Panc1 (cell line): ENCODE data around the gene THOC2. TPM values are rescaled to one million over a fixed set of nuclear protein-coding genes. Genes with fewer than 3 reads are reported as not detected.
"Not testable (repeated sequence)": the region's sequence is repeated elsewhere in the genome, so short reads cannot be mapped to it uniquely, and the experiment has no call there.

Experiments used
- ATAC-seq: fragments of 200-7000 bp; cut with Tn5 transposase; 2 replicates; pipeline ENCODE4 v1.9.1; 2020; ENCODE audit warnings: mild to moderate bottlenecking, moderate library complexity
- BruUV-seq: library from RNA; stranded (reverse); fragments of 400-500 nt; replicated peaks from 2 replicates; lab custom pipeline; 2021; lab: Mats Ljungman, UMichigan
- CTCF ChIA-PET: fragments of 300-600 bp; sonication (Branson Sonifier 250); formaldehyde crosslinking; loops from one replicate; lab custom pipeline; 2022; ENCODE audit warnings: antibody characterized with exemption; lab: Charles Lee
- POLR2A ChIA-PET: fragments of 300-600 bp; sonication (Branson Sonifier 250); formaldehyde crosslinking; loops from one replicate; lab custom pipeline; 2022; ENCODE audit warnings: antibody characterized with exemption; lab: Charles Lee
- DNase-seq: peaks from one replicate; pipeline ENCODE4 v3.0.0-alpha.2; 2010; ENCODE audit warnings: low read depth, low spot score
- H3K27ac ChIP-seq: 2 replicates; pipeline ENCODE4 v1.5.1; 2011; ENCODE audit warnings: mild to moderate bottlenecking, low read length, inconsistent platforms
- H3K27me3 ChIP-seq: fragments of 200-500 bp; sonication (Bioruptor generic); 2 replicates; pipeline ENCODE4 v1.6.0; 2014; ENCODE audit warnings: low read length, inconsistent platforms; ENCODE audit not compliant: control insufficient read depth, insufficient read depth
- H3K36me3 ChIP-seq: fragments of 200-500 bp; sonication (Bioruptor generic); 2 replicates; pipeline ENCODE4 v1.5.1; 2014; ENCODE audit warnings: inconsistent platforms, mild to moderate bottlenecking, low read length, moderate library complexity; ENCODE audit not compliant: control insufficient read depth, insufficient read depth
- H3K4me1 ChIP-seq: 2 replicates; pipeline ENCODE4 v1.5.1; 2011; ENCODE audit warnings: inconsistent platforms, mild to moderate bottlenecking, low read length, moderate library complexity; ENCODE audit not compliant: control insufficient read depth, insufficient read depth
- H3K4me3 ChIP-seq, 2 experiments: 2 replicates each; pipeline ENCODE4 v1.5.1; 2011 to 2012; ENCODE audit warnings: low read depth in 2 of 2, low read length in 2 of 2, mild to moderate bottlenecking in 2 of 2, inconsistent platforms in 1 of 2, moderate library complexity in 1 of 2
- H3K9me3 ChIP-seq: fragments of 200-500 bp; sonication (Bioruptor generic); 2 replicates; pipeline ENCODE4 v1.5.1; 2014; ENCODE audit warnings: low read depth, mild to moderate bottlenecking, inconsistent platforms, low read length, moderate library complexity; ENCODE audit not compliant: control insufficient read depth, insufficient read depth
- CTCF ChIP-seq: fragments of 450-650 bp; IDR thresholded peaks from 2 replicates; pipeline ENCODE4 v1.5.1; 2017; ENCODE audit warnings: mild to moderate bottlenecking
- POLR2AphosphoS5 ChIP-seq: IDR thresholded peaks from 2 replicates; pipeline ENCODE4 v1.6.1; 2012; ENCODE audit warnings: mild to moderate bottlenecking, low read depth, low read length, moderate library complexity
- REST ChIP-seq, 2 experiments: IDR thresholded peaks; 2 replicates each; pipeline ENCODE4 v1.6.1; 2011 to 2012; ENCODE audit warnings: low read depth in 2 of 2, control low read depth in 1 of 2, low read length in 1 of 2, mild to moderate bottlenecking in 1 of 2, moderate library complexity in 1 of 2; ENCODE audit not compliant: insufficient read depth in 1 of 2
- SIN3A ChIP-seq: IDR thresholded peaks from 2 replicates; pipeline ENCODE4 v1.6.1; 2012; ENCODE audit warnings: low read depth, mild to moderate bottlenecking, low read length, moderate library complexity, borderline replicate concordance; ENCODE audit not compliant: insufficient read depth
- TCF7L2 ChIP-seq: IDR thresholded peaks from 2 replicates; pipeline ENCODE4 v1.6.1; 2011; ENCODE audit warnings: mild to moderate bottlenecking, low read depth, low read length, inconsistent platforms
- in situ Hi-C: cut with HindIII; loops from 2 replicates; pipeline ENCODE4 v1.10.0; 2016; ENCODE audit warnings: low sequenced_read_pairs, low pct_unique_long_range_greater_than_20kb
- intact Hi-C: fragments of 100-400 bp; cut with micrococcal nuclease; formaldehyde crosslinking; loops from one replicate; pipeline ENCODE4 v1.10.0; 2022; ENCODE audit not compliant: unreplicated experiment
- total RNA-seq: library from RNA; stranded (reverse); gene quantifications from one replicate; pipeline ENCODE4 v1.2.1, GENCODE V29; 2021; ENCODE audit not compliant: unreplicated experiment

The THOC2 gene
- total RNA-seq, 1 experiment from 2014 or later, result 194 TPM

GRCh38 chrX:123728554-123728953, 4.3 kb downstream of the THOC2 start:
- Histone ChIP-seq H3K4me1 (peaks cover 27% of the 10 kb centered on the region), H3K9me3 (no peaks in the 10 kb centered on the region), H3K4me3 (no peak overlapping the region), H3K36me3 (peaks cover 2% of the 10 kb centered on the region), H3K27me3 (no peaks in the 10 kb centered on the region), H3K27ac (no peak overlapping the region)
- CTCF ChIA-PET, result interaction anchor here (0.6 to 1.2 kb wide), 2 partner anchors 38 to 43 kb away, joined by 3 to 8 read pairs; no protein-coding TSS in a partner anchor
- in situ Hi-C loops (no loop called here), intact Hi-C loops (no loop called here)
- POLR2A ChIA-PET, result interaction anchor here (0.6 to 0.7 kb wide), 2 partner anchors 106 to 144 kb away, joined by 3 read pairs; no protein-coding TSS in a partner anchor
- BruUV-seq, result no TSS peak
- TF ChIP-seq SIN3A (no peak), REST (IDR thresholded peaks at IDR 0.05; ENCODE audit: insufficient read depth in 1 of 2, low read depth in 2 of 2, low read length in 1 of 2) (no peak), TCF7L2 (no peak), CTCF (no peak), POLR2AphosphoS5 (no peak)
- ATAC-seq (no peak), DNase-seq (no peak)

GRCh38 chrX:123728016-123728415, 4.8 kb downstream of the THOC2 start:
- Histone ChIP-seq H3K36me3 (peaks cover 2% of the 10 kb centered on the region), H3K27ac (no peak overlapping the region), H3K9me3 (no peaks in the 10 kb centered on the region), H3K4me3 (no peak overlapping the region), H3K4me1 (peaks cover 31% of the 10 kb centered on the region), H3K27me3 (no peaks in the 10 kb centered on the region)
- TF ChIP-seq REST (IDR thresholded peaks at IDR 0.05; ENCODE audit: insufficient read depth in 1 of 2, low read depth in 2 of 2, low read length in 1 of 2) (no peak), TCF7L2 (no peak), POLR2AphosphoS5 (no peak), CTCF (no peak), SIN3A (no peak)
- intact Hi-C loops, result no loop called here
- in situ Hi-C loops, result no loop called here
- no TSS peak for BruUV-seq
- DNase-seq, result no peak
- ATAC-seq, result no peak
- ChIA-PET CTCF (interaction anchor here (1.2 kb wide), 1 partner anchor 39 kb away, joined by 3 read pairs; no protein-coding TSS in a partner anchor), POLR2A (interaction anchor here (0.7 kb wide), 1 partner anchor 144 kb away, joined by 3 read pairs; no protein-coding TSS in a partner anchor)

- CTCF ChIA-PET, BruUV-seq, ATAC-seq, H3K9me3 ChIP-seq, intact Hi-C loops, H3K27me3 ChIP-seq, H3K36me3 ChIP-seq, H3K27ac ChIP-seq, H3K4me3 ChIP-seq, in situ Hi-C loops, DNase-seq: not testable (repeated sequence)
- H3K4me1 ChIP-seq, result peaks cover 16% of the 10 kb centered on the region
- POLR2A ChIA-PET, result interaction anchor here (0.7 kb wide), 1 partner anchor 42 kb away, joined by 3 read pairs; no protein-coding TSS in a partner anchor
These were observed 10.7 kb downstream of the THOC2 start for GRCh38 chrX:123722193-123722592.
